Adipose tissue (tissue), 3 donors: ENCODE measurements around the gene CLDN22. TPM values are rescaled to one million over a fixed set of nuclear protein-coding genes. Genes with fewer than 3 reads are reported as not detected.

Experiments
- H3K27ac ChIP-seq: one replicate; pipeline ENCODE4 v1.5.1; 2013; ENCODE audit warnings: low read depth, low read length
- WGBS, 3 donors: extraction: QIAGEN DNeasy Blood & Tissue Kit; methylation state at CpG; one replicate each; pipeline ENCODE4 v1.1.7; 2013; 5-methylcytosine and 5-hydroxymethylcytosine counted together
- polyA plus RNA-seq, 3 donors: library from polyadenylated mRNA; stranded (reverse); fragments of 200-250 nt; gene quantifications; one replicate each; pipeline ENCODE4 v1.2.3, GENCODE V29; 2013
- donor health status: healthy with polysubstance abuse.
- donor health status: Bipolar disorder and iron deficiency.
- donor health status: healthy.

The CLDN22 gene
- not detected for polyA plus RNA-seq

DNA sequence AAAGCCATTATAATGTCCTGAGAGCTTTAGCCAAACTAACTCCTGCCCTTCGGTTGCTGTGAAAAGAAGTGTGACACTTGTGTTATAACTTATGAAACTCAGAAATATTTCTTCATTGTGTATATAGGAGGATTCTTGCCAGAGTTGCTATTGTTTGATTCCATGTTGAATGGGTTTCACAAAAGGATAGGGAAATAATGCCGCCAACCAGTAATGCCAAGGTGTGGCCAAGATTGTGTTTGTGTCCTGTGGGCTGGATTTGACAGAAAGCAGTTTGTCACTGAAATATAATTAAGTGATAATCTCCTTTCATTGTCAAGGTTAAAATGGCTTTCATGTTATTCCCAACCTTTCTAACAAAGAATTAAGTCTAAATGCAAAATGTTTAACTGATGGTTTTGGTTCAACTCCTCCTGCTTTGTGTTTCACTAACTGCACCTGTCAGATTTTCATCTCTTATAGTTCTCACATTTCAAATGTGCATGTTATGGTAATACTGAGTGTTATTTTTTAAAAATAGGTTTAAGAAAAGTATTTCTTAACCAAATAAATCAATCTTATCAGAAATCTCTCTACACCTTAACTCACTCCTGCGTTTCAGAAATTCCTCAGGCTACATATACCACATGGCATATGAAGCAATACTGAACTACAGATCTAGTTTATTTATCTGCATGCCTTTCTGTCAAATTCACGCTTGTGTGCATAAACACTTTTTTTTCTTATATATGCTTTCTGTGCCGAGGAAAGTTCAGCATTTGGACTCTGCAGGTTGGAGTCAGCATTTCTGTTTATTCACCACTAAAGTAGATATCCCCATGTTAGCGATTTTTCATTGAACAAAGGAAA lies at the start of gene CLDN22:
Gene CLDN22, minus strand, starts transcription at position 66 of the 849 bp plus-strand sequence. Its CDS starts 58 bp downstream, at position 8.
- WGBS, 3 donors, result 69 to 85% (median 78%) methylated on average over 6 of the region's 6 CpGs
- H3K27ac ChIP-seq, result no peak within 1 kb of the TSS

DNA sequence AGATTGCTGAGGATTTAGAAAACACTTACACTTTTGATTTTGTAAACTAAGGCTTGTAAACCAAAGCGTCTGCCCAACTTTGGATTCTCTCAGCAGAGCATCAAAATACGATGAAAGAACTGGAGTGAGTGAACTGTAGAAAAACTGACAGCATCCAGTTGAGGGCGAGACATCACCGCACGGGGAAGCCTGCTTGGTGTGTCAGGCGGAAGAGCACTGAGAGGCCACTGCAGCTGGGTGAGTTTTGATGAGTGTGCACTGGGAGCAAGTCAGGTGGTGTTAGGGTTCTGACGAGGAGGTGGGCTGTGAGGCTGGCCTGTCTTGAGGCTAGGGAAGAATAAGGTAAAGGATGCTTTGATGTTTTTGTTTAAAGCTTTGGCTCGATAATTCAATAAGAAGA lies 49.0 kb upstream of the CLDN22 start:
- WGBS, 3 donors, result 79 to 86% (median 81%) methylated on average over 8 of the region's 8 CpGs
- no peak overlapping the region for H3K27ac ChIP-seq

DNA sequence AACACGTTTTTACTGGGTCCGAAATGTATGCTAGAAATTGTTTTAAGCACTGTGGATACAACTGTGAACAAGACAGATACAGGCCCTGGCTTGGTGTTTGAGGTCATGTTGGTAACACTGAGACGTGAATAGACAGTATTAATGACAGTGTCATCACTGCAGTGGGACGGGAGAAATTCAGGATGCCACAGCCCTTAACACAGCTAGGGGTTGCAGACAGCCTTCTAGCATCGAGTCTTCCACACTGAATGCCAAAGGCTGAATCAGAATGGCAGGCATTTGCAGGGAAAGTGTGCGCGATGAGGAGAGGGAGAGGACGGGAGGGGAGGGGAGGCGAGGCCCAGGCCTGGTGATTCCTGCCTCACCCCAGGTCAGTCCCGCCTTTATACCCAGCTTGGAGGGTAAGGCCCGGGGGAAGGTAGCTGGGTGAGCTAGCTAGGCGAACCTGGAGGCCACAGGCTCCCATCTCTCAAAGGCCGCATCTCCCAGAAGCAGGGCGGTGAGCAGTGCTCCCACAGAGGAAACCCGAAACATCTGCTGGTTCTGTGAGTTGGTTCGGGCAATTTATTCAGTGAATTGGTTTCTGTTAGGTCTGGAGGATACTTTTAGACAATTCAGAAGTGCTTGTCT lies 46.2 kb upstream of the CLDN22 start:
- 86 to 92% (median 88%) methylated on average over 16 of the region's 16 CpGs for WGBS, 3 donors
- no peak overlapping the region for H3K27ac ChIP-seq

DNA sequence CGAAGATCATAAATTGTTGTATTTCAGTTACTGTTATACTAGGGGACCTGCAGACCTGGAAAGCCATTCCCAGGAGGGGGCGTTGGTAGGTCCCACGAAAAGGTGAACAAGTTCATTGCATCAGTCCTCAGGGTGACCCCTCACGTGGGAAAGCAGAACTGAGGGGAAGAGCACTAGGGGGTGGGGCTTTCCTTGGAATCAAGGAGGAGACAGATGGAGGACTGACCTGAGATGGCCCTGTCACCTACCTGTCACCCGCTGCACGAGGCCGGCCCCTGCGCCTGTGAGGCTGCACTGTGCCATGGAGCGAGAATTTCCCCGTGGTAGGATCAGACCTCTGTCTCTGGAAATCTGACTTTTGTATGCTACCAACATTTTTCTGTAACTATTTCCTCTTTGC lies 43.9 kb upstream of the CLDN22 start:
- 69 to 74% (median 71%) methylated on average over 10 of the region's 10 CpGs for WGBS, 3 donors

DNA sequence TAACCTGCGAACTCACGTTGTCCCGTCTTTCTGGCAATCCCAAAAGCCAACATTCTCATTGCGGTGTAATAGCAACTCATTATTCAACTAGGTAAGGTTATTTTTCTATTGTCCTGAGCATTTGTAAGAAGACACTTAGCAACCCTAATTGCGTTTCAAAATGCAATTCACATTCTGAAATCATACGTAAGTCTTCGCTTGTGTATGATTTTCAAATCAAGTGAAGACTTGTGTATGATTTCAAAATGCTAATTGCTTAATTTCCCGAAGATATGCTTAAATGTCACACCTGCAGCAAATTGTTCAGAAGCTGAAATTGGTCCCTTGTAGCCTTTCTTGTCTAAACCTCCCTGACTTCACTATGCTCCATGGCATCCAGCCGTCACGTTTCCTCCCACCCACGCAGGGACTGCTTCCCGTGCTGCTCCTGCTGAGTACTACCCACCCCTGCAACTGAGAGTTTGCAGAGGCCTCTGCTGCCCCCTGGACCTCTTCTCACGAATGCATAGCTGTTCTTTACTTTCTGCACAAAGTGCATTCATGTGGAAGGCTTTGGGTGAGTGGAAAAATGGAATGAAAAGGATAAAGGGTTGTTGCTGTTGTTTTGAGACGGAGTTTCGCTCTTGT lies 43.0 kb upstream of the CLDN22 start:
- WGBS, 3 donors, result 65 to 72% (median 68%) methylated on average over 15 of the region's 15 CpGs
- no peak overlapping the region for H3K27ac ChIP-seq

More for the DNA sequence above, 43.9 kb upstream of the CLDN22 start:
- H3K27ac ChIP-seq, result no peak overlapping the region

DNA sequence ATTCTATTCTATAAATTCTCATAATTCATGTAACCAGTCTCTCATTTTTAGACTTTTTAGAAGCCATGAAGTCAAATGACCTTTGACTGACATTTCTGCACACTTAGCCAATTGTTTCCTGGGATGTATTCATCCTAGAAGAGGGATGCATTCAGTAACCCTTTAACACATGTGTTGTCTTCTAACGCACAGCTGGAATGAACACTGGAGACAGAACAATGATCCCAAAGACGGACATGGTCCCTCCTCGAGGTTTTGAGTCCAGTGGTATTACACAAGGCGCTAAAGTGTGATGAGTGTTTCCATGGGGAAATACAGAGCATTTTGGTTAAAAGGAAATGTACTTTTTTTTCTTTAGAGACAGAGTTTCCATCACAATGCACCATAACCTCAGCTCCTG lies 42.0 kb upstream of the CLDN22 start:
- 93 to 95% (median 94%) methylated on average over 4 of the region's 4 CpGs for WGBS, 3 donors
- H3K27ac ChIP-seq, result no peak overlapping the region

DNA sequence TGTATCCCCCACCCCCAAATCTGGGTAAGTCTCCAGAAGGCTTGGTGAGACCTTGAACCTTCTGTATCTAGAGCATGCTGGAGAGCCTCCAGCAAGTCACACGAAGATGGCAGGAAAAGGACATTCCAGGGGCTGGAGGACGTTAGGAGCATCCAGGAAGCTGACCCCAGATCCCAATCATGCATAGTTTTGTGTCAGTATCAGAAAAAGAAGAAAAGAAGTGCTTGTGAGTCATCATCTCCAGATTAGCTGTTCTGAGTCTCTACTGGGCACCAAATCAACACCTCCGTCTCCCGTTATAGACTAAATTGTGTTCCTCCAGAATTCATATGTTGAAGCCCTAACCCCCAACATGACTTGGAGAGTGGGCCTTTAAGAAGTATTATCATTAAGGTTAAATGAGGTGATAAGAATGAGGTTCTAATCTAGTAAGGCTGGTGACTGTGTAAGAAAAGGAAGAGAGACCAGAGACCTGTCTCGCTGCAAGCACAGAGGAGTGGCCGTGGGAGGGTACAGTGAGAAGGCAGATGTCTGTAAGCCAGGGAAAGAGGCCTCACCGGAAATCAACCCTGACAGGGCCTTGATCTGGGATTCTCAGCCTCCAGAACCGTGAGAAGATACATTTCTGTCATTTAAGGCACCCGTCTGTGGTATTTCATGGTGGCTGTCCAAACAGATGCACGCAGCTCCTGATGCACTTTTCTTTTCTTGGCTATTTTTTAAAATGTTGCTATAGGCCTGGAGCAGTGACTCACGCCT lies 40.3 kb upstream of the CLDN22 start:
- H3K27ac ChIP-seq, result no peak overlapping the region
- 69 to 72% (median 70%) methylated on average over 11 of the region's 11 CpGs for WGBS, 3 donors

DNA sequence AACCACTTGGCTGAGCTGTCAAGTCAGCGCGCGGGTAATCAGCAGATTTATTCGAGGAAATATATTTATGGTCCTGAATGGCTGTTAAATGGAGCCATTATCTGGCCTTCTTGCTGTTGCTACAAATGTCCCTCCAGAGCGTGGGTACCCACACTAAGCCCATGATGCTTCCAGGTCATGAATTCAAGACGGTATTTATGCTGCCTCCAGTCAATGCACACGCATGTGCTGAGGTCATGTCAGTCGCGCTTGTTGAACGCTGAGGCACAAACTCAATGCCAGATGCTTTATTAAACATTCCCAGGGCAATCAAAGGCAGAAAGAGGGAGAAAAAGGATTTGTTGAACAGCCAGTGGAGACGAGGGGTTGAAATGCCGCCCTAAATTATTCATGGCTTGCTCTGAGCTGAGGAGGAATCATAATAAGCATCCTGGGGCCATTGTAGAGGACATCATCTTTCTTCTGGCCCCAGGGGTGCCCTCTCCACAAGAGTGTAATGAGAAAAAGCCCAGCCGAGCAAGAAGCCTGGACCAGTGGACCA lies 38.2 kb upstream of the CLDN22 start:
- H3K27ac ChIP-seq, result no peak overlapping the region
- 86 to 90% (median 89%) methylated on average over 13 of the region's 13 CpGs for WGBS, 3 donors

DNA sequence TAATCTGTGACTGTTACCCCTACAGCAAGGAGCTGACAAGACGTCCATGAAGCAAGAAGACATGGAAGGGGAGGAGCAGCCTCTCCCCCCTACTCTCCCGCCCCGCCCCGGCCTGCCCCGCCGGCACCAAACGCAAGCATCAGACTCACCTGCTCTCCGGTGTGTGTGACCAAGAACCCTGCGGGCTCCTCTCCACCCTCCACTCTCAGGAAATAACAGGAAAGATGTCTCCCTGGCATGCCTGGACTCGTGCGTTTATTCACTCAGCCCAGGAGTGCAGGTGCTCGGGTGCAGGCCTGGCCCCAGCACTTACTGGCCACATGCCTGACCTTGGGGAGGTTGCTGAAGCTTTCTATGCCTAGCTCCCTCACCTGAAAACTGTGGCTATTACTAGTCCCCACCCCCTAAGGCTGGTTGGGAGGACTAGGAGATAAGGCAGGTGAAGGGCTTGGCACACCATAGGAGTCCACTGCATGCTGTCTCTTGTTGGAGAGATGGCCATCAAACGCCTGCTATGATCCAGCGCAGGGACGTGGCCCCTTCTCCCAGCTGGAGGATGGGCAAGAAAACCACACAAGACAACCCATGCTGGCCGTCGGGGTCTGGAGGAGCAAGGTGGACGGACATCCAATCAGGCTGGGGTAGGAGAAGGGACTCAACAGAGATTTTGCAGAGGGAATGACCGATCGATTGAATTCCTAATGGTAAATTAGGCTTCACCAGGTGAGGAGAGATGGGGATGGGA lies 37.0 kb upstream of the CLDN22 start:
- 85 to 89% (median 87%) methylated on average over 20 of the region's 20 CpGs for WGBS, 3 donors
- H3K27ac ChIP-seq, result no peak overlapping the region

DNA sequence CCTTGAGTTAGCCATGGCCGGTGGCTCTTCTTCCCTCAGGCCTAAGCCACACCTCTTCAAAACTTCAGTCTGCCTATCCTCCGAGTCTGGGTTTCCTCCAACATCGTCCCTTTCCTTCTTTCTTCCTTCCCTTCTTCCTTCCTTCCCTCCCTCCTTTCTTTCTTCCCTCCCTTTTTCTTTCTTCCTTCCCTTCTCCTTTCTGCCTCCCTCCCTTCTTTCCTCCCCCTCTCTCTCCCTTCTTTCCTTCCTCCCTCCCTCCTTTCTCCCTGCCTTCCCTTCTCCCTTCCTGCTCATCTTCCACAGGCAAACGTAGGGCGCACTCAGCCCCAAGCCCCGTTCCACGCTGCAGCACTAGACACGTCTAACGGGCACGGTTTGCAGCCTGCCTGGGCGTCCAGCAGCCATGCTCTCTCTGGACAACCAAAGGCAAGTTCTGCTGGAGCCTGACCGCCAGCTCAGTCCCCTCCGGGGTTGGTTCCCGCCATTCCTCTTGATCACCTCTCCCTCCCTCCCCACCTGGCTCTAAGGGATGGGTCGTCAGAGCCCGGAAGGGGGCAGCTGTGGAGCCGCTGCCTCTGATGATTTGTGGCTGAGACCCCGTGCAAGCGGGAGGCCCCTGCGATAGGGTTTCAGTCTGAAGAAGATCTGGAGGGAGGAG lies 36.2 kb upstream of the CLDN22 start:
- 82 to 89% (median 82%) methylated on average over 20 of the region's 20 CpGs for WGBS, 3 donors
- H3K27ac ChIP-seq, result no peak overlapping the region

DNA sequence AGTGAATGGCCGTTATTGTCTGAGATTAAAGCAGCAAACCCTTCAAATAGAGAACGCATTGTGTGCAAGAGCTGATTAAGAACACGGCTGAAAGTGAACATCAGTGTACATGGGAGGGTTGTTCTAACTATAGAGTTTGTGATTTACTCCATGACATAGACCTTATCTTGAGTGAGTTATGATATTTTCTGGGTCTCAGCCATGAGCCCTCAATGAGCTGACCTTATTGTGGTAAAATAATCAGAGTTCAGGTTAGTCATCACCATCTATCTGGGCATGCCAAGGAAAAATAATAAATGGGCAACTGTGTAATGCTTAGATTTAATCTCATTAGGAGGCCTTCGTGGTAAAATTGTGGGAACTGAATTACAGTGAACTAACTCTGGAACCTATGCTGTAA lies 35.3 kb upstream of the CLDN22 start:
- no peak overlapping the region for H3K27ac ChIP-seq
- WGBS, 3 donors, result 47 to 73% (median 64%) methylated on average over 4 of the region's 4 CpGs

DNA sequence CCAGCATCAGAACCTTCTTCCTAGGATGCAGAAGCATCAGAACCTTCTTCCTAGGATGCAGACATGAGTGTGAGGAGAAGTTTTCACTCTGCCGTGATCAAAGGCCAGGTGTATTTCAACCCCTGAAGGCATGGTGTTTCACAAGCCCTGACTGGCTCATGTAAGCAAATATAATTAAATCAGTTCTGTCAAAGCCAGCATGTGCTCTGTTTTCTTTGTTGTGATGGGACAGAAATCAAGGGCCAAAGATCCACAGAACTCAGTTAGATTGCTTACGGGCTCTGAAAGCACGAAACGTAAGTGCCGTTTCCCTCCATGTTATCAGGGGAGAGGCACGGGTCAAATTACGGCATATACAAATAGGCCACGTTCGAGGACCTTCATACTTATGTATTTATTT lies 34.1 kb upstream of the CLDN22 start:
- no peak overlapping the region for H3K27ac ChIP-seq
- 41 to 72% (median 71%) methylated on average over 9 of the region's 9 CpGs for WGBS, 3 donors

DNA sequence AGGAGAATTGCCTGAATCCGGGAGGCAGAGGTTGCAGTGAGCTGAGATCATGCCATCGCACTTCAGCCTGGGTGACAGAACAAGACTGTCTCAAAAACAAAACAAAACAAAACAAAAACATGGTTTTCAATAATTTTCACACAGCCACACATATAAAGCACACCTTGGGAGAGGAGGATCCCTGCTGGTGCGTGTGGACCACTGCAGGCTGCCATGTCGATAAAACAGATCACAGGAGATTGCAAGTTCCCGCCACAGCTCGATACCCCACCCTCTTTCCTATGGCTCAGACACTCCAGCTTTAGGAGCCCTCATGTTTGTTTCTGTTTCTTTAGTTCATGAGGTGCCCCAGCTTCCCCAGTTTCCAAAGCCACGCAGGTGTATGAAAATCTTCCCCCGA lies 33.5 kb upstream of the CLDN22 start:
- no peak overlapping the region for H3K27ac ChIP-seq
- 78 to 85% (median 83%) methylated on average over 8 of the region's 8 CpGs for WGBS, 3 donors

DNA sequence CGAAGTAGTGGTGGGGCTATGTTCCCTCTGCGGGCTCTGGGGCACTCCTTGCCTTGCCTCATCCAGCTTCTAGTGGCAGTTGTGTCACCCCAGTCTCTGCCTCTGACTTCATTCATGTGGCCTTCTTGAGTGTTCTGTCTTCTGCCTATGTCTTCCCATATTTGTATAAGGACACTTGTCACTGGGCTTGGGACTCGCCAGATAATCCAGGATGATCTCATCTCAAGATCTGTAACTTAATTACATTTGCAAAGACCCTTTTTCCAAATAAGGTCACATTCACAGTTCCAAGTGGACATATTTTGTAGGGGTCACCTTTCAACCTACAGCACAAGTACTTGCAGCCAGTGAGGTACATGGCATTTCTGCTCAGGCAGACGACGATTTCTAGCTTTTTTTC lies 32.5 kb upstream of the CLDN22 start:
- H3K27ac ChIP-seq, result no peak overlapping the region
- 88 to 94% (median 89%) methylated on average over 5 of the region's 5 CpGs for WGBS, 3 donors

DNA sequence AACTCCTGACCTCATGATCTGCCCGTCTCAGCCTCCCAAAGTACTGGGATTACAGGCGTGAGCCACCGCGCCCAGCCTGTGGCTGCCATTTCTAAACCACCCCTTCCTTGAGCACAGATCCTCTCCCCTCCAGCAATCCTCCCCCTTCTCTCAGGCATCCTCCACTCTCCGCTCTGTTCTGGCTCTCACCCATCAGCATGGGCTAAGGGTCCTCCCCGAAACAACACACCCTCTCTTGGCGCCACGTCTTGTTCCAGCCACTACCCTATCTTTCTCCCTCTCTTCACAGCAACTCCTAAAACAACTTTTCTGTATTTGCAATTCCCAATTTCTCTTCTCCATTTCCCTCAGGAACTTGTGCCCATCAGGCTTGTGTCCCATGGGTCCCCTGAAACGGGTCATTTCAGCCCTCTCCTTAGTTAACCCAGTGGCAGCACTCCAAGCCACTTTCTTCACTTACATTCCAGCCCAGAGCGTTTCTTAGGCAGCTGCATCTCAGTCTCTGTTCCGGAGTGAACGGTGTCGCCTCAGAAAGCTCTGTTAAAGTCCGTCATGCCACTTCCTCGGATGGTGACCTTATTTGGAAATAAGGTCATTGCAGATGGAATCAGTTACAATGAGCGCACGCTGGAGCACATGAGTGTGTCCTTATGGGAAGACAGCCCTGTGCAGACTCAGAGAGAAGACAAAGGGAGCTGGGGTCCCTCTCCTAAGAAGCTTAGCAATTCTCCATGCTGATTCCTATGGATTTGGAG lies 30.4 kb upstream of the CLDN22 start:
- 81 to 88% (median 83%) methylated on average over 17 of the region's 17 CpGs for WGBS, 3 donors
- H3K27ac ChIP-seq, result no peak overlapping the region

DNA sequence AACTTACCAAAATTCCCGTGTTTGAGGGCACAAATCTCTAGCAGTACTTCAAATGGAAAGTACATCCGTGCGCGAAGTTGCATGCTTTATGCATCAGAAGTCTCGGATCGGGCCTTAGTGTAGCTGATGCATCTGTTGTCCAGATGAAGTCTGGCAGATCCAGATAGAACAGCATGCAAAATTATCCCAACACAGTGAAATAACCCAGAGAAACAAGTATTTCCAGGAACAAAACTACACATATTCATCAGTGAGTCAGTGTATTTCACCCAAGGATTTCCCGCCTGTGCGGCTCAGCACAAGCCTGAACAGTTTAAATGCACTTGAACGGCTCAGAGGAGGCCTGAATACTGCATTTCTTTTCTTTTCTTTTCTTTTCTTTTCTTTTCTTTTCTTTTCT lies 29.6 kb upstream of the CLDN22 start:
- WGBS, 3 donors, result 93 to 94% (median 94%) methylated on average over 9 of the region's 9 CpGs
- H3K27ac ChIP-seq, result no peak overlapping the region
